AG04449 (cell line): ENCODE measurements around the gene GARIN5A.

Source experiments
- CTCF ChIA-PET: fragments of 350-600 bp; formaldehyde crosslinking; extraction: SDS; loops from one replicate; lab custom pipeline; 2021; ENCODE audit warnings: antibody characterized with exemption; lab: Yijun Ruan, JAX
- POLR2A ChIA-PET: fragments of 400-600, 350-600 bp; formaldehyde crosslinking; extraction: SDS; loops from one replicate; lab custom pipeline; 2020; ENCODE audit warnings: antibody characterized with exemption, inconsistent platforms; lab: Yijun Ruan, JAX
- DNase-seq: peaks from one replicate; pipeline ENCODE4 v3.0.0-alpha.2; 2010; ENCODE audit warnings: low read depth, low spot score
- H3K4me3 ChIP-seq: 2 replicates; pipeline ENCODE4 v1.5.1; 2011; ENCODE audit warnings: low read depth, mild to moderate bottlenecking, control low read depth, low read length
- CTCF ChIP-seq: IDR thresholded peaks from one replicate; pipeline ENCODE4 v1.5.1; 2011; ENCODE audit warnings: mild to moderate bottlenecking, moderate library complexity, low read length, control low read depth, inconsistent platforms; ENCODE audit not compliant: insufficient read depth; ENCODE audit errors: missing control alignments

Gene GARIN5A

GRCh38 chr19:50460161-50460765, 16.4 kb downstream of the GARIN5A start:
- CTCF ChIA-PET, result interaction anchor here (0.6 to 7.4 kb wide), 17 partner anchors 8 to 109 kb away, joined by 3 to 132 read pairs (median 5); partner anchors contain the start of genes EMC10, GARIN5A and NAPSA
- POLR2A ChIA-PET, result interaction anchor here (1.6 kb wide), 1 partner anchor 76 kb away, joined by 7 read pairs; the partner anchor contains the start of gene POLD1
- no peak overlapping the region for H3K4me3 ChIP-seq
- no peak for DNase-seq
- no peak for TF ChIP-seq CTCF

- DNase-seq, result no peak
- no peak overlapping the region for H3K4me3 ChIP-seq
- POLR2A ChIA-PET, result no interaction called here
- CTCF ChIA-PET, result interaction anchor here (0.6 to 7.4 kb wide), 9 partner anchors 14 to 108 kb away, joined by 3 to 132 read pairs (median 4); partner anchors contain the start of gene NAPSA
- no peak for TF ChIP-seq CTCF
These were observed 17.0 kb downstream of the GARIN5A start for GRCh38 chr19:50459638-50460037.

GRCh38 chr19:50459067-50459456, 17.6 kb downstream of the GARIN5A start:
- no peak for DNase-seq
- no peak for TF ChIP-seq CTCF
- CTCF ChIA-PET, result interaction anchor here (0.9 to 1.5 kb wide), 2 partner anchors 13 to 102 kb away, joined by 3 read pairs; no protein-coding TSS in a partner anchor
- POLR2A ChIA-PET, result no interaction called here
- H3K4me3 ChIP-seq, result no peak overlapping the region

- no peak overlapping the region for H3K4me3 ChIP-seq
- TF ChIP-seq CTCF, result no peak
- DNase-seq, result no peak
- CTCF ChIA-PET, result interaction anchor here (0.9 to 2.3 kb wide), 5 partner anchors 13 to 101 kb away, joined by 3 to 7 read pairs (median 3); no protein-coding TSS in a partner anchor
- POLR2A ChIA-PET, result no interaction called here
These were observed 18.1 kb downstream of the GARIN5A start for GRCh38 chr19:50458396-50459066.

- TF ChIP-seq CTCF, result no peak
- ChIA-PET POLR2A (no interaction called here), CTCF (interaction anchor here (1.1 to 2.3 kb wide), 3 partner anchors 8 to 89 kb away, joined by 3 to 7 read pairs (median 4); no protein-coding TSS in a partner anchor)
- no peak for DNase-seq
- no peak overlapping the region for H3K4me3 ChIP-seq
These were observed 19.3 kb downstream of the GARIN5A start for GRCh38 chr19:50457300-50457699.

GRCh38 chr19:50455992-50456391, 20.7 kb downstream of the GARIN5A start:
- ChIA-PET CTCF (no interaction called here), POLR2A (no interaction called here)

More at GRCh38 chr19:50455992-50456391, 20.7 kb downstream of the GARIN5A start:
- no peak for DNase-seq
- H3K4me3 ChIP-seq, result no peak overlapping the region
- TF ChIP-seq CTCF, result no peak
